Fibroblast of lung (primary cell): Measurements from ENCODE around the gene ELMO2. TPM values are rescaled to one million over a fixed set of nuclear protein-coding genes. Genes with fewer than 3 reads are reported as not detected.
A peak's percentile ranks its signal among the peaks of the same experiment; 100 is the strongest.

Experiments used
- DNase-seq, 2 donors: peaks; one replicate each; pipeline versions ENCODE4 v3.0.0 to v3.0.0-alpha.2; 2010; ENCODE audit warnings: low read depth in 2 of 2
- H2AFZ ChIP-seq: 2 replicates; pipeline ENCODE4 v1.5.1; 2012; ENCODE audit warnings: low read length, control low read depth, inconsistent platforms
- H3K27ac ChIP-seq: 2 replicates; pipeline ENCODE4 v1.5.1; 2011; ENCODE audit warnings: low read length, control low read depth; ENCODE audit not compliant: insufficient read depth
- H3K27me3 ChIP-seq: 2 replicates; pipeline ENCODE4 v1.5.1; 2011; ENCODE audit warnings: mild to moderate bottlenecking, low read length; ENCODE audit not compliant: control insufficient read depth, insufficient read depth
- H3K36me3 ChIP-seq: 2 replicates; pipeline ENCODE4 v1.5.1; 2011; ENCODE audit warnings: low read length; ENCODE audit not compliant: control insufficient read depth, insufficient read depth
- H3K4me1 ChIP-seq: 2 replicates; pipeline ENCODE4 v1.5.1; 2011; ENCODE audit warnings: low read length; ENCODE audit not compliant: control insufficient read depth, insufficient read depth; ENCODE audit errors: extremely low read depth
- H3K4me2 ChIP-seq: 2 replicates; pipeline ENCODE4 v1.5.1; 2011; ENCODE audit warnings: low read length, control low read depth; ENCODE audit not compliant: insufficient read depth; ENCODE audit errors: extremely low read depth
- H3K4me3 ChIP-seq, 4 experiments: fragments of 200-600 bp in 1 of 4; sonication (generic) in 1 of 4; replicated peaks in 1 of 4; 2 replicates each; pipeline ENCODE4 v1.5.1; 2011 to 2016; ENCODE audit warnings: low read length in 4 of 4, low read depth in 3 of 4, mild to moderate bottlenecking in 3 of 4, control low read depth in 2 of 4, inconsistent platforms in 1 of 4, mixed read lengths in 1 of 4; ENCODE audit not compliant: insufficient read depth in 1 of 4; ENCODE audit errors: control extremely low read depth in 1 of 4
- H3K79me2 ChIP-seq: 2 replicates; pipeline ENCODE4 v1.5.1; 2012; ENCODE audit warnings: mild to moderate bottlenecking, low read length, inconsistent platforms; ENCODE audit not compliant: control insufficient read depth, insufficient read depth
- H3K9ac ChIP-seq: 2 replicates; pipeline ENCODE4 v1.5.1; 2011; ENCODE audit warnings: mild to moderate bottlenecking, low read length, control low read depth; ENCODE audit not compliant: insufficient read depth
- H3K9me3 ChIP-seq: 2 replicates; pipeline ENCODE4 v1.5.1; 2012; ENCODE audit warnings: low read depth, low read length; ENCODE audit not compliant: control insufficient read depth, insufficient read depth
- H4K20me1 ChIP-seq: 2 replicates; pipeline ENCODE4 v1.5.1; 2011; ENCODE audit warnings: low read length; ENCODE audit not compliant: control insufficient read depth, insufficient read depth; ENCODE audit errors: extremely low read depth
- EZH2 ChIP-seq: IDR thresholded peaks from 2 replicates; pipeline ENCODE4 v1.5.1; 2012; ENCODE audit warnings: low read length, control low read depth, mild to moderate bottlenecking; ENCODE audit errors: missing control alignments
- polyA plus RNA-seq, 2 donors: library from polyadenylated mRNA; depleted of rRNA in 1 of 2; stranded (reverse) in 1 of 2; unstranded in 1 of 2; fragments of >200 nt; gene quantifications; 2 replicates each; pipeline ENCODE4 v1.2.1, GENCODE V29; 2011 to 2012; ENCODE audit warnings: missing spikeins in 1 of 2
- total RNA-seq: library from RNA; depleted of rRNA; stranded (reverse); fragments of >200 nt; gene quantifications from 2 replicates; pipeline ENCODE4 v1.2.1, GENCODE V29; 2014
- TF ChIP-seq, protein P1 (sequence below), 2 donors: IDR thresholded peaks in 1 of 2; conservative IDR thresholded peaks in 1 of 2; 1 replicate in 1 of 2; 2 replicates in 1 of 2; pipeline ENCODE4 v1.5.1; 2011 to 2012; ENCODE audit warnings: low read length in 2 of 2, control low read depth in 1 of 2, inconsistent platforms in 1 of 2, low read depth in 1 of 2, mild to moderate bottlenecking in 1 of 2

Gene ELMO2
- total and polyA plus RNA-seq, 2 donors (not counting 1 experiment from before 2014, with no cell fraction given): 33.7 to 43.8 TPM

GRCh38 chr20:46365487-46366220, 40.8 kb downstream of the ELMO2 start:
- Histone ChIP-seq H3K27ac (no peak overlapping the region), H2AFZ (no peak overlapping the region), H3K9ac (no peak overlapping the region), H3K4me1 (peaks cover 4% of the 10 kb centered on the region), H3K4me3 (peak overlapping the region in 1 of 4 experiments; percentile 97), H3K9me3 (no peaks in the 10 kb centered on the region), H3K4me2 (no peak overlapping the region), H3K27me3 (no peaks in the 10 kb centered on the region), H4K20me1 (no peaks in the 10 kb centered on the region), H3K36me3 (peaks cover 23% of the 10 kb centered on the region), H3K79me2 (peaks cover 21% of the 10 kb centered on the region)
- no peak for DNase-seq
- TF ChIP-seq EZH2: no peak
- TF ChIP-seq, protein P1, sequence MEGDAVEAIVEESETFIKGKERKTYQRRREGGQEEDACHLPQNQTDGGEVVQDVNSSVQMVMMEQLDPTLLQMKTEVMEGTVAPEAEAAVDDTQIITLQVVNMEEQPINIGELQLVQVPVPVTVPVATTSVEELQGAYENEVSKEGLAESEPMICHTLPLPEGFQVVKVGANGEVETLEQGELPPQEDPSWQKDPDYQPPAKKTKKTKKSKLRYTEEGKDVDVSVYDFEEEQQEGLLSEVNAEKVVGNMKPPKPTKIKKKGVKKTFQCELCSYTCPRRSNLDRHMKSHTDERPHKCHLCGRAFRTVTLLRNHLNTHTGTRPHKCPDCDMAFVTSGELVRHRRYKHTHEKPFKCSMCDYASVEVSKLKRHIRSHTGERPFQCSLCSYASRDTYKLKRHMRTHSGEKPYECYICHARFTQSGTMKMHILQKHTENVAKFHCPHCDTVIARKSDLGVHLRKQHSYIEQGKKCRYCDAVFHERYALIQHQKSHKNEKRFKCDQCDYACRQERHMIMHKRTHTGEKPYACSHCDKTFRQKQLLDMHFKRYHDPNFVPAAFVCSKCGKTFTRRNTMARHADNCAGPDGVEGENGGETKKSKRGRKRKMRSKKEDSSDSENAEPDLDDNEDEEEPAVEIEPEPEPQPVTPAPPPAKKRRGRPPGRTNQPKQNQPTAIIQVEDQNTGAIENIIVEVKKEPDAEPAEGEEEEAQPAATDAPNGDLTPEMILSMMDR (conservative IDR thresholded peaks at IDR 0.05 in 1 of 2, IDR thresholded peaks at IDR 0.05 in 1 of 2; ENCODE audit: low read depth in 1 of 2, low read length in 2 of 2): no peak

DNA sequence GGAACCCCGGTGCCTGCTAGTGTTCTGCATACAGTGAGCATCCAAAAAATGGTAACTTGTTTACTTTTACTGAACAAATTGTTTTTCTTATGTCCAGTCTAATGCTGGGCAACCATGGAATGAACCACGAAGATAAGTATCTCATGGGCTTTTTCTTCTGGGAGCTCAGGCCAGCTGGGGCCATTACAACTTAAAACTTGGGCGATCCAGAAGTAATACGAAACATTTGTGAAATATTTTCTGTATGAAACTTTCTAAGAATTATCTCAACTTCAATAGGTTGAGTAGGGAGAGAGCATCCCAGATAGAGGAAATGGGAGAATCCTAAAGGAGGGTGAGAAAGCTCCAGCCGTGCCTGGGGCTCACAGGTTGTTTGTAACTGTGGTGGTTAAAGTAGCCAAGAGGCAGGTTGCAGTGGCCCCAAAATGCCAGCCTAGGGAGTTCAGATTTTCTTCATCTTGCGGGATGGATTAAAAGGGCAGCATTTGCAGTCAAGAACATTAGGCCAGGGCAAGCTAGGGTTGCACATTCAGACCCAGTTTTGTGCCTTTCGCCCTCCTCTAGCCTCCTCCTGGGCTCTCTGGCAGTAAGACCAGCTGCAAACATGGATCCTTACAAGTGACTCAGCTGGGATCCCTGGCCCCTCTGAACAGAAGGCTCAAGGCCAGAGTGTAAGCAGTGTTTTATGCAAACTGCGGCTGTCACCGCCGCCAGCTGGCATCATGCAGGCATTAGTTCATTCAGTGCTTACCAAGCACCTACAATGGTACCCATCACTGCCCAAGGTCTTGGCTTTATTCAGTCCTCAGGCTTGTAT, 41.5 kb downstream of the ELMO2 start:
- no peaks in the 10 kb centered on the region for H3K9me3 ChIP-seq
- H4K20me1 ChIP-seq: no peaks in the 10 kb centered on the region
- H3K4me2 ChIP-seq: peak overlapping the region; percentile 96
- H3K27ac ChIP-seq: no peak overlapping the region
- H3K4me1 ChIP-seq: peaks cover 4% of the 10 kb centered on the region
- H3K4me3 ChIP-seq: peak overlapping the region; percentile 82 to 99 (median 94)
- no peak overlapping the region for H3K9ac ChIP-seq
- H3K79me2 ChIP-seq: peaks cover 21% of the 10 kb centered on the region
- no peaks in the 10 kb centered on the region for H3K27me3 ChIP-seq
- H2AFZ ChIP-seq: peak overlapping the region; percentile 79
- peaks cover 21% of the 10 kb centered on the region for H3K36me3 ChIP-seq
- no peak for DNase-seq
- TF ChIP-seq EZH2: no peak
- TF ChIP-seq, protein P1 (conservative IDR thresholded peaks at IDR 0.05 in 1 of 2, IDR thresholded peaks at IDR 0.05 in 1 of 2; ENCODE audit: low read depth in 1 of 2, low read length in 2 of 2): no peak
